ENCODE data around the gene DCLK1. TPM values are rescaled to one million over a fixed set of nuclear protein-coding genes. Genes with fewer than 3 reads are reported as not detected.

DCLK1 gene
- total and polyA plus RNA-seq, 4 donors = 0.04 to 0.56 (median 0.20) TPM

DNA sequence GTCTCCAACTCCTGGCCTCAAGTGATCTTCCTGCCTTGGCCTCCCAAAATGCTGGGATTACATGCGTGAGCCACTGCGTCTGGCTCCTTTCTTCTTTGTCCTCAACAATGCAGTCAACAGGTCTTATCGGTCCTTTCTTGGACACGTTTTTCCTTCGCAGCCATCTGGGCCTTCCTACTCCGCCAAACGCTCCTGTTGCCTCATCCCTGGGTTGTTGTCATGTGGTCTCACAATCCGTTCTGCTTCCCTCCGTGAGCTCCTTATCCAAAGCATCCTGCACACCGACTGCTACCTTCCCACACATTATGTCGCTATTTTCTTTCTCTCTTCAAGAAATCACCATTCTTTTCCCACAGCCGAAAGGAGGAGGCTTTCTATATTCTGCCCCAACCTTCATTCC lies 306.8 kb downstream of the DCLK1 start (continued):
- no peak for TF ChIP-seq EGR1 (IDR thresholded peaks at IDR 0.05; ENCODE audit: low read depth in 2 of 2)
- TF ChIP-seq, protein P1, sequence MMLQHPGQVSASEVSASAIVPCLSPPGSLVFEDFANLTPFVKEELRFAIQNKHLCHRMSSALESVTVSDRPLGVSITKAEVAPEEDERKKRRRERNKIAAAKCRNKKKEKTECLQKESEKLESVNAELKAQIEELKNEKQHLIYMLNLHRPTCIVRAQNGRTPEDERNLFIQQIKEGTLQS (IDR thresholded peaks at IDR 0.05) = no peak
- TF ChIP-seq FOXA2 (IDR thresholded peaks at IDR 0.05) = no peak
- no peak for TF ChIP-seq FOXA1 (IDR thresholded peaks at IDR 0.05)
- no peak for TF ChIP-seq JUND (IDR thresholded peaks at IDR 0.05)
- no peak for TF ChIP-seq GABPA (IDR thresholded peaks at IDR 0.05 in 1 of 2, conservative IDR thresholded peaks at IDR 0.05 in 1 of 2)

DNA sequence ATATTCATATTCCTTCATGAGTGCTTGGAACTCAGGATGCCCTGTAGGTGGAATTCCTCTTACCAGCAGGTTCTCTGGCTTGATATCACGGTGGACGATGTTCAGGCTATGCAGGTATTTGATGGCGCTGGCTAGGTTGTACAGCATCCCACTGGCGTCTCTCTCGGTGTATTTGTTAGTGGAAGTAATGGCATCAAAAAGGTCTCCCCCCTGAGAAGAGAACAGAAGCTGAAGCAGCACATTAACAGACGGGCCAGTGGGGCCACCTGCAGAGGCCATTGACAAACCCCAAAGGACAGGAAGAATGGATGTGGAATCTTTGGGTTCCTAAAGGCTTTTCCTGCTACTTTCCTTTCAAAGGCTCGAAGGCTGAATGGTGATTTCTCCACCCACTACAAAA lies 308.5 kb downstream of the DCLK1 start:
- TF ChIP-seq, protein P2, sequence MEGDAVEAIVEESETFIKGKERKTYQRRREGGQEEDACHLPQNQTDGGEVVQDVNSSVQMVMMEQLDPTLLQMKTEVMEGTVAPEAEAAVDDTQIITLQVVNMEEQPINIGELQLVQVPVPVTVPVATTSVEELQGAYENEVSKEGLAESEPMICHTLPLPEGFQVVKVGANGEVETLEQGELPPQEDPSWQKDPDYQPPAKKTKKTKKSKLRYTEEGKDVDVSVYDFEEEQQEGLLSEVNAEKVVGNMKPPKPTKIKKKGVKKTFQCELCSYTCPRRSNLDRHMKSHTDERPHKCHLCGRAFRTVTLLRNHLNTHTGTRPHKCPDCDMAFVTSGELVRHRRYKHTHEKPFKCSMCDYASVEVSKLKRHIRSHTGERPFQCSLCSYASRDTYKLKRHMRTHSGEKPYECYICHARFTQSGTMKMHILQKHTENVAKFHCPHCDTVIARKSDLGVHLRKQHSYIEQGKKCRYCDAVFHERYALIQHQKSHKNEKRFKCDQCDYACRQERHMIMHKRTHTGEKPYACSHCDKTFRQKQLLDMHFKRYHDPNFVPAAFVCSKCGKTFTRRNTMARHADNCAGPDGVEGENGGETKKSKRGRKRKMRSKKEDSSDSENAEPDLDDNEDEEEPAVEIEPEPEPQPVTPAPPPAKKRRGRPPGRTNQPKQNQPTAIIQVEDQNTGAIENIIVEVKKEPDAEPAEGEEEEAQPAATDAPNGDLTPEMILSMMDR (IDR thresholded peaks at IDR 0.05; ENCODE audit: low read depth, low read length, missing input control) = no peak
- no peak for TF ChIP-seq JUND (IDR thresholded peaks at IDR 0.05)
- no peak for TF ChIP-seq TAF1 (conservative IDR thresholded peaks at IDR 0.05)
- TF ChIP-seq FOXA2 (IDR thresholded peaks at IDR 0.05) = no peak
- TF ChIP-seq, protein P1 (IDR thresholded peaks at IDR 0.05) = no peak
- no peak for TF ChIP-seq GABPA (IDR thresholded peaks at IDR 0.05 in 1 of 2, conservative IDR thresholded peaks at IDR 0.05 in 1 of 2)
- no peak for TF ChIP-seq YY1 (IDR thresholded peaks at IDR 0.05)
- TF ChIP-seq, protein P3, sequence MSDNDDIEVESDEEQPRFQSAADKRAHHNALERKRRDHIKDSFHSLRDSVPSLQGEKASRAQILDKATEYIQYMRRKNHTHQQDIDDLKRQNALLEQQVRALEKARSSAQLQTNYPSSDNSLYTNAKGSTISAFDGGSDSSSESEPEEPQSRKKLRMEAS (IDR thresholded peaks at IDR 0.05) = no peak
- no peak for TF ChIP-seq RXRA (IDR thresholded peaks at IDR 0.05)
- no peak for TF ChIP-seq NR2F2 (IDR thresholded peaks at IDR 0.05)
- TF ChIP-seq, protein P4, sequence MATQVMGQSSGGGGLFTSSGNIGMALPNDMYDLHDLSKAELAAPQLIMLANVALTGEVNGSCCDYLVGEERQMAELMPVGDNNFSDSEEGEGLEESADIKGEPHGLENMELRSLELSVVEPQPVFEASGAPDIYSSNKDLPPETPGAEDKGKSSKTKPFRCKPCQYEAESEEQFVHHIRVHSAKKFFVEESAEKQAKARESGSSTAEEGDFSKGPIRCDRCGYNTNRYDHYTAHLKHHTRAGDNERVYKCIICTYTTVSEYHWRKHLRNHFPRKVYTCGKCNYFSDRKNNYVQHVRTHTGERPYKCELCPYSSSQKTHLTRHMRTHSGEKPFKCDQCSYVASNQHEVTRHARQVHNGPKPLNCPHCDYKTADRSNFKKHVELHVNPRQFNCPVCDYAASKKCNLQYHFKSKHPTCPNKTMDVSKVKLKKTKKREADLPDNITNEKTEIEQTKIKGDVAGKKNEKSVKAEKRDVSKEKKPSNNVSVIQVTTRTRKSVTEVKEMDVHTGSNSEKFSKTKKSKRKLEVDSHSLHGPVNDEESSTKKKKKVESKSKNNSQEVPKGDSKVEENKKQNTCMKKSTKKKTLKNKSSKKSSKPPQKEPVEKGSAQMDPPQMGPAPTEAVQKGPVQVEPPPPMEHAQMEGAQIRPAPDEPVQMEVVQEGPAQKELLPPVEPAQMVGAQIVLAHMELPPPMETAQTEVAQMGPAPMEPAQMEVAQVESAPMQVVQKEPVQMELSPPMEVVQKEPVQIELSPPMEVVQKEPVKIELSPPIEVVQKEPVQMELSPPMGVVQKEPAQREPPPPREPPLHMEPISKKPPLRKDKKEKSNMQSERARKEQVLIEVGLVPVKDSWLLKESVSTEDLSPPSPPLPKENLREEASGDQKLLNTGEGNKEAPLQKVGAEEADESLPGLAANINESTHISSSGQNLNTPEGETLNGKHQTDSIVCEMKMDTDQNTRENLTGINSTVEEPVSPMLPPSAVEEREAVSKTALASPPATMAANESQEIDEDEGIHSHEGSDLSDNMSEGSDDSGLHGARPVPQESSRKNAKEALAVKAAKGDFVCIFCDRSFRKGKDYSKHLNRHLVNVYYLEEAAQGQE (IDR thresholded peaks at IDR 0.05) = no peak
- 77% methylated on average over 7 of the region's 7 CpGs for WGBS
- Histone ChIP-seq H3K9me3 (ENCODE audit: control insufficient read depth in 4 of 4, low read length in 3 of 4) (no peaks in the 10 kb centered on the region), H3K36me3 (ENCODE audit: control insufficient read depth in 4 of 4, insufficient read depth in 3 of 4, low read depth in 1 of 4, low read length in 3 of 4) (no peaks in the 10 kb centered on the region), H3K4me3 (ENCODE audit: low read depth in 1 of 3, low read length in 3 of 3) (no peak overlapping the region), H3K27me3 (ENCODE audit: control insufficient read depth in 4 of 4, insufficient read depth in 4 of 4, low read length in 3 of 4) (peaks cover 0 to 5% (median 0%) of the 10 kb centered on the region in 4 donors), H3K4me1 (ENCODE audit: control insufficient read depth in 4 of 4, insufficient read depth in 4 of 4, low read length in 3 of 4) (no peaks in the 10 kb centered on the region), H3K27ac (ENCODE audit: low read depth in 1 of 2, low read length in 2 of 2) (no peak overlapping the region), H3K9ac (ENCODE audit: low read depth in 1 of 2, low read length in 2 of 2) (no peak overlapping the region)
- no peak for DNase-seq (ENCODE audit: low spot score)

DNA sequence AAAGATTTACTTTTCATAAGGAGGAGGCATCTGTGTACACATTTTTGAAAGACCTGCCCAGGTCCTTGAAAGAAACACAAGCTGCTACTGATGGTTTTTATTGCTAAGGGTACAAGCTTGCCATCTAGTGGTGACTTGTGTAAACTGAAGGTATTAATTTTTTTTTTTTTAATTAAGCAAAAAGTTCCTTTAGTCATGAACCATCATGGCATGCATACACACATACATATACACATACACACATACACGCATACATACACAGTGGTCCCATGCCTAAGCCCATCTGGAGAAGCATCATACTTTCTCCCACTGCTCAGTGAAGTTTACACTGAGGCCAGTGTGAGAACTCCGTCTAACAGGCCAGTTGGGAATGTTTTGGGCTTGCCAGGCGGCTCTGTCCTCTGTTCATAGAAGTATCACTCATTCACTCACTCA lies 312.5 kb downstream of the DCLK1 start:
- 56% methylated on average over 3 of the region's 3 CpGs for WGBS
- Histone ChIP-seq H3K9ac (ENCODE audit: low read depth in 1 of 2, low read length in 2 of 2) (no peak overlapping the region), H3K4me3 (ENCODE audit: low read depth in 1 of 3, low read length in 3 of 3) (no peak overlapping the region), H3K27ac (ENCODE audit: low read depth in 1 of 2, low read length in 2 of 2) (no peak overlapping the region), H3K9me3 (ENCODE audit: control insufficient read depth in 4 of 4, low read length in 3 of 4) (no peaks in the 10 kb centered on the region), H3K36me3 (ENCODE audit: control insufficient read depth in 4 of 4, insufficient read depth in 3 of 4, low read depth in 1 of 4, low read length in 3 of 4) (no peaks in the 10 kb centered on the region), H3K4me1 (ENCODE audit: control insufficient read depth in 4 of 4, insufficient read depth in 4 of 4, low read length in 3 of 4) (no peaks in the 10 kb centered on the region), H3K27me3 (ENCODE audit: control insufficient read depth in 4 of 4, insufficient read depth in 4 of 4, low read length in 3 of 4) (peaks cover 0 to 3% (median 1%) of the 10 kb centered on the region in 4 donors)
- TF ChIP-seq FOXA2 (IDR thresholded peaks at IDR 0.05) = no peak
- TF ChIP-seq, protein P2 (IDR thresholded peaks at IDR 0.05; ENCODE audit: low read depth, low read length, missing input control) = peak; percentile 53
- TF ChIP-seq RAD21 (IDR thresholded peaks at IDR 0.05) = peak; percentile 62 to 70
- TF ChIP-seq HNF4A (conservative IDR thresholded peaks at IDR 0.05) = no peak
- TF ChIP-seq, protein P4 (IDR thresholded peaks at IDR 0.05) = no peak
- TF ChIP-seq, protein P3 (IDR thresholded peaks at IDR 0.05) = no peak
- no peak for TF ChIP-seq TAF1 (conservative IDR thresholded peaks at IDR 0.05)
- no peak for TF ChIP-seq EGR1 (IDR thresholded peaks at IDR 0.05; ENCODE audit: low read depth in 2 of 2)
- TF ChIP-seq NR2F2 (IDR thresholded peaks at IDR 0.05) = no peak
- DNase-seq (ENCODE audit: low spot score) = no peak
